ENCODE measurements around the gene KATNAL2.

- TF ChIP-seq EZH2 (IDR thresholded peaks at IDR 0.05) (no peak), POLR2AphosphoS5 (IDR thresholded peaks at IDR 0.05; ENCODE audit: borderline replicate concordance, low read depth, low read length) (no peak)
These were observed 2.7 kb downstream of the KATNAL2 start for GRCh38 chr18:46920067-46920466.
